ENCODE results near the gene TCF7.

GRCh38 chr5:134084022-134084565 lies 30.4 kb upstream of the TCF7 start:
- TF ChIP-seq CTCF (conservative IDR thresholded peaks at IDR 0.05 in 1 of 2, IDR thresholded peaks at IDR 0.05 in 1 of 2; ENCODE audit: low read depth in 1 of 2, low read length in 2 of 2) (no peak), EZH2 (IDR thresholded peaks at IDR 0.05; ENCODE audit: low read length, missing control alignments) (no peak)

Measured in fibroblast of lung (primary cell).